ENCODE measurements around the gene LYPLAL1.

Gene LYPLAL1

GRCh38 chr1:219173758-219174459, at the start of gene LYPLAL1:
LYPLAL1 (plus strand) TSS chr1:219173878; CDS start chr1:219173891, 13 bp downstream.
- Histone ChIP-seq H3K27ac (ENCODE audit: low read depth, low read length) (peak within 1 kb of the TSS; percentile 62), H3K4me1 (ENCODE audit: control insufficient read depth in 1 of 2, insufficient read depth in 2 of 2, low read length in 2 of 2) (peaks cover 10 to 27% of the 10 kb centered on the region in 2 donors), H3K4me3 (ENCODE audit: low read depth in 1 of 2, low read length in 2 of 2) (peak within 1 kb of the TSS; percentile 93 to 97), H3K9ac (ENCODE audit: low read depth in 1 of 2, low read length in 2 of 2) (peak within 1 kb of the TSS; percentile 86), H3K9me3 (ENCODE audit: control insufficient read depth in 1 of 2, low read length in 2 of 2) (no peaks in the 10 kb centered on the region), H3K27me3 (ENCODE audit: control insufficient read depth in 1 of 2, insufficient read depth in 2 of 2, low read length in 2 of 2) (no peaks in the 10 kb centered on the region), H3K36me3 (ENCODE audit: control insufficient read depth in 1 of 2, insufficient read depth in 2 of 2, low read length in 2 of 2) (no peaks in the 10 kb centered on the region)

GRCh38 chr1:219124163-219124562, 49.5 kb upstream of the LYPLAL1 start:
- no peak overlapping the region for H3K9ac ChIP-seq (ENCODE audit: low read depth in 1 of 2, low read length in 2 of 2)
- H3K4me3 ChIP-seq (ENCODE audit: low read depth in 1 of 2, low read length in 2 of 2), result no peak overlapping the region
- H3K27me3 ChIP-seq (ENCODE audit: control insufficient read depth in 1 of 2, insufficient read depth in 2 of 2, low read length in 2 of 2), result no peaks in the 10 kb centered on the region
- no peaks in the 10 kb centered on the region for H3K36me3 ChIP-seq (ENCODE audit: control insufficient read depth in 1 of 2, insufficient read depth in 2 of 2, low read length in 2 of 2)
- H3K9me3 ChIP-seq (ENCODE audit: control insufficient read depth in 1 of 2, low read length in 2 of 2), result no peaks in the 10 kb centered on the region
- no peak overlapping the region for H3K27ac ChIP-seq (ENCODE audit: low read depth, low read length)
- H3K4me1 ChIP-seq (ENCODE audit: control insufficient read depth in 1 of 2, insufficient read depth in 2 of 2, low read length in 2 of 2), result no peaks in the 10 kb centered on the region

GRCh38 chr1:219125342-219125741, 48.3 kb upstream of the LYPLAL1 start:
- H3K9me3 ChIP-seq (ENCODE audit: control insufficient read depth in 1 of 2, low read length in 2 of 2), result no peaks in the 10 kb centered on the region
- H3K27me3 ChIP-seq (ENCODE audit: control insufficient read depth in 1 of 2, insufficient read depth in 2 of 2, low read length in 2 of 2), result no peaks in the 10 kb centered on the region
- no peaks in the 10 kb centered on the region for H3K36me3 ChIP-seq (ENCODE audit: control insufficient read depth in 1 of 2, insufficient read depth in 2 of 2, low read length in 2 of 2)
- H3K9ac ChIP-seq (ENCODE audit: low read depth in 1 of 2, low read length in 2 of 2), result no peak overlapping the region
- no peaks in the 10 kb centered on the region for H3K4me1 ChIP-seq (ENCODE audit: control insufficient read depth in 1 of 2, insufficient read depth in 2 of 2, low read length in 2 of 2)
- no peak overlapping the region for H3K4me3 ChIP-seq (ENCODE audit: low read depth in 1 of 2, low read length in 2 of 2)
- H3K27ac ChIP-seq (ENCODE audit: low read depth, low read length), result no peak overlapping the region

- no peaks in the 10 kb centered on the region for H3K4me1 ChIP-seq (ENCODE audit: control insufficient read depth in 1 of 2, insufficient read depth in 2 of 2, low read length in 2 of 2)
- no peaks in the 10 kb centered on the region for H3K36me3 ChIP-seq (ENCODE audit: control insufficient read depth in 1 of 2, insufficient read depth in 2 of 2, low read length in 2 of 2)
- H3K27ac ChIP-seq (ENCODE audit: low read depth, low read length), result no peak overlapping the region
- no peak overlapping the region for H3K4me3 ChIP-seq (ENCODE audit: low read depth in 1 of 2, low read length in 2 of 2)
- H3K9ac ChIP-seq (ENCODE audit: low read depth in 1 of 2, low read length in 2 of 2), result no peak overlapping the region
- no peaks in the 10 kb centered on the region for H3K27me3 ChIP-seq (ENCODE audit: control insufficient read depth in 1 of 2, insufficient read depth in 2 of 2, low read length in 2 of 2)
- no peaks in the 10 kb centered on the region for H3K9me3 ChIP-seq (ENCODE audit: control insufficient read depth in 1 of 2, low read length in 2 of 2)
Observed at GRCh38 chr1:219126377-219126776, 47.3 kb upstream of the LYPLAL1 start.

GRCh38 chr1:219128957-219129356, 44.7 kb upstream of the LYPLAL1 start:
- Histone ChIP-seq H3K27me3 (ENCODE audit: control insufficient read depth in 1 of 2, insufficient read depth in 2 of 2, low read length in 2 of 2) (no peaks in the 10 kb centered on the region), H3K4me3 (ENCODE audit: low read depth in 1 of 2, low read length in 2 of 2) (no peak overlapping the region), H3K36me3 (ENCODE audit: control insufficient read depth in 1 of 2, insufficient read depth in 2 of 2, low read length in 2 of 2) (no peaks in the 10 kb centered on the region), H3K9me3 (ENCODE audit: control insufficient read depth in 1 of 2, low read length in 2 of 2) (no peaks in the 10 kb centered on the region), H3K9ac (ENCODE audit: low read depth in 1 of 2, low read length in 2 of 2) (no peak overlapping the region), H3K4me1 (ENCODE audit: control insufficient read depth in 1 of 2, insufficient read depth in 2 of 2, low read length in 2 of 2) (no peaks in the 10 kb centered on the region), H3K27ac (ENCODE audit: low read depth, low read length) (no peak overlapping the region)

- Histone ChIP-seq H3K9ac (ENCODE audit: low read depth in 1 of 2, low read length in 2 of 2) (no peak overlapping the region), H3K27me3 (ENCODE audit: control insufficient read depth in 1 of 2, insufficient read depth in 2 of 2, low read length in 2 of 2) (no peaks in the 10 kb centered on the region), H3K36me3 (ENCODE audit: control insufficient read depth in 1 of 2, insufficient read depth in 2 of 2, low read length in 2 of 2) (no peaks in the 10 kb centered on the region), H3K9me3 (ENCODE audit: control insufficient read depth in 1 of 2, low read length in 2 of 2) (no peaks in the 10 kb centered on the region), H3K27ac (ENCODE audit: low read depth, low read length) (no peak overlapping the region), H3K4me1 (ENCODE audit: control insufficient read depth in 1 of 2, insufficient read depth in 2 of 2, low read length in 2 of 2) (no peaks in the 10 kb centered on the region), H3K4me3 (ENCODE audit: low read depth in 1 of 2, low read length in 2 of 2) (no peak overlapping the region)
Observed at GRCh38 chr1:219130366-219130935, 43.2 kb upstream of the LYPLAL1 start.

- no peaks in the 10 kb centered on the region for H3K27me3 ChIP-seq (ENCODE audit: control insufficient read depth in 1 of 2, insufficient read depth in 2 of 2, low read length in 2 of 2)
- no peak overlapping the region for H3K27ac ChIP-seq (ENCODE audit: low read depth, low read length)
- no peak overlapping the region for H3K9ac ChIP-seq (ENCODE audit: low read depth in 1 of 2, low read length in 2 of 2)
- H3K4me1 ChIP-seq (ENCODE audit: control insufficient read depth in 1 of 2, insufficient read depth in 2 of 2, low read length in 2 of 2), result no peaks in the 10 kb centered on the region
- no peaks in the 10 kb centered on the region for H3K36me3 ChIP-seq (ENCODE audit: control insufficient read depth in 1 of 2, insufficient read depth in 2 of 2, low read length in 2 of 2)
- H3K9me3 ChIP-seq (ENCODE audit: control insufficient read depth in 1 of 2, low read length in 2 of 2), result no peaks in the 10 kb centered on the region
- H3K4me3 ChIP-seq (ENCODE audit: low read depth in 1 of 2, low read length in 2 of 2), result no peak overlapping the region
Observed at GRCh38 chr1:219132939-219133338, 40.7 kb upstream of the LYPLAL1 start.

GRCh38 chr1:219138747-219139146, 34.9 kb upstream of the LYPLAL1 start:
- H3K4me3 ChIP-seq (ENCODE audit: low read depth in 1 of 2, low read length in 2 of 2), result no peak overlapping the region
- no peaks in the 10 kb centered on the region for H3K9me3 ChIP-seq (ENCODE audit: control insufficient read depth in 1 of 2, low read length in 2 of 2)
- H3K36me3 ChIP-seq (ENCODE audit: control insufficient read depth in 1 of 2, insufficient read depth in 2 of 2, low read length in 2 of 2), result no peaks in the 10 kb centered on the region
- no peaks in the 10 kb centered on the region for H3K4me1 ChIP-seq (ENCODE audit: control insufficient read depth in 1 of 2, insufficient read depth in 2 of 2, low read length in 2 of 2)
- H3K27ac ChIP-seq (ENCODE audit: low read depth, low read length), result no peak overlapping the region
- H3K27me3 ChIP-seq (ENCODE audit: control insufficient read depth in 1 of 2, insufficient read depth in 2 of 2, low read length in 2 of 2), result no peaks in the 10 kb centered on the region
- H3K9ac ChIP-seq (ENCODE audit: low read depth in 1 of 2, low read length in 2 of 2), result no peak overlapping the region

GRCh38 chr1:219140303-219140877, 33.3 kb upstream of the LYPLAL1 start:
- no peak overlapping the region for H3K27ac ChIP-seq (ENCODE audit: low read depth, low read length)
- no peak overlapping the region for H3K9ac ChIP-seq (ENCODE audit: low read depth in 1 of 2, low read length in 2 of 2)

GRCh38 chr1:219143735-219144134, 29.9 kb upstream of the LYPLAL1 start:
- no peak overlapping the region for H3K4me3 ChIP-seq (ENCODE audit: low read depth in 1 of 2, low read length in 2 of 2)
- H3K9ac ChIP-seq (ENCODE audit: low read depth in 1 of 2, low read length in 2 of 2), result no peak overlapping the region
- no peak overlapping the region for H3K27ac ChIP-seq (ENCODE audit: low read depth, low read length)
- H3K27me3 ChIP-seq (ENCODE audit: control insufficient read depth in 1 of 2, insufficient read depth in 2 of 2, low read length in 2 of 2), result no peaks in the 10 kb centered on the region
- no peaks in the 10 kb centered on the region for H3K36me3 ChIP-seq (ENCODE audit: control insufficient read depth in 1 of 2, insufficient read depth in 2 of 2, low read length in 2 of 2)
- no peaks in the 10 kb centered on the region for H3K4me1 ChIP-seq (ENCODE audit: control insufficient read depth in 1 of 2, insufficient read depth in 2 of 2, low read length in 2 of 2)
- no peaks in the 10 kb centered on the region for H3K9me3 ChIP-seq (ENCODE audit: control insufficient read depth in 1 of 2, low read length in 2 of 2)

More at GRCh38 chr1:219140303-219140877, 33.3 kb upstream of the LYPLAL1 start:
- Histone ChIP-seq H3K4me1 (ENCODE audit: control insufficient read depth in 1 of 2, insufficient read depth in 2 of 2, low read length in 2 of 2) (no peaks in the 10 kb centered on the region), H3K9me3 (ENCODE audit: control insufficient read depth in 1 of 2, low read length in 2 of 2) (no peaks in the 10 kb centered on the region), H3K36me3 (ENCODE audit: control insufficient read depth in 1 of 2, insufficient read depth in 2 of 2, low read length in 2 of 2) (no peaks in the 10 kb centered on the region), H3K27me3 (ENCODE audit: control insufficient read depth in 1 of 2, insufficient read depth in 2 of 2, low read length in 2 of 2) (no peaks in the 10 kb centered on the region), H3K4me3 (ENCODE audit: low read depth in 1 of 2, low read length in 2 of 2) (no peak overlapping the region)
